HG03025 (cell line): ENCODE measurements around the gene HECW1.
"Not testable (repeated sequence)": the region's sequence is repeated elsewhere in the genome, so short reads cannot be mapped to it uniquely, and the experiment has no call there.

Source experiments
- ATAC-seq: cut with Tn5 transposase; IDR thresholded peaks from one replicate; pipeline ENCODE4 v1.9.1; 2021; ENCODE audit warnings: mild to moderate bottlenecking, moderate library complexity; ENCODE audit not compliant: unreplicated experiment, low FRiP score

HECW1 gene

GRCh38 chr7:43111630-43112458, 603 bp upstream of the HECW1 start:
- ATAC-seq = no peak

DNA sequence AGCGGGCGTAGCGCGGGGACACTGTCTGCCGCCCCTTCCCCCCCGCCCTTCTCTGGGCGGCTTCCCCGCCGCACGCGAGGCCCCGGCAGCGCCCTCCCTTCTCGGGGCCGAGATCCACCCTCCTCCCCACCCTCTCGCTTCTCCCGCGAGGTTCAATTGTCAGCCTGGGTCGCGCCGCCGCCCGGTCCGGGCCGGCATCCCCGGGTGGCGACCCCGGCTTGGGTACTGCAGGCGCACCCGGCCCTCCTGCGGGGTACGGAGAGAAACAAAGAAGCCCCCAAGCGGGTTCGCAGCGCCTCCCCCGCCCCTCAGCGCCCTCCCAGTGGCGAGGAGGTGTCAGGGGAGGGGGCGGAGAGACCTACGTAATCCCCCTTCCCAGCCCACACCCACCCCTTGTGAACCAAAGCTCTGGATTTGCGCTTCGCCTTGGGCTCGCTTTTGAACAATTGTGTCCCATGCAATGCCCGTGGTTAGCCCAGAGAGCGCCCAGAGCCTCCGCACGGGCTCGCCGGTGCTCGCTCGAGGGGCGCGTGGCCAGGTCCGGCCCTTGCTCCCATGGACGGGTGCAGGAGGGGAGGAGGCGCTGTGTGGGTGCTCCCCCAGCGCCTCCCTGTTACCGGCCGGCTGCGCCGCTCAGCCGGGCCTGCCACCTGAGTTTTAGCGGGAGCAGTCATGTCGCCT, 634 bp downstream of the HECW1 start:
- ATAC-seq = no peak

GRCh38 chr7:43113622-43114457, 1.4 kb downstream of the HECW1 start:
- ATAC-seq = no peak

GRCh38 chr7:43114458-43114780, 2.0 kb downstream of the HECW1 start:
- ATAC-seq = no peak

DNA sequence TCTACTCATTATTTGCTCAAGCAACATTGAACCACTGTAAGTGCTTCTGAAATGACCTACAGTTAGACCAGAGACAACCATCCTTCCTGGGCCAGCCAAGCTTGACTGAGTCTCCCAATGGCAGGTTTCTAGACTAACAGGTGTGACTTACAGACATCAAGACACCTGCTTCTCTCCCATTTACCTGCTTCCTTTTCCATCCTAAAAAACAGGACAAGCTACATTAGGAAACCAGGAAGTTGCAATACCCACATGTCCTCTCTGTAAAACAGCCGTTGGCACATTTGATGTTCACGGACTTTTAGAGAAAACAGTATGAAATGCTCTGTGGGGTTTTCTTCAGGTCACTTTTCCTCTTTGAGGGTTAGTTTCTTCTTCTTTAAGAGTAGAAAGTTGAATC, 4.0 kb downstream of the HECW1 start:
- no peak for ATAC-seq

GRCh38 chr7:43117095-43117494, 4.6 kb downstream of the HECW1 start:
- ATAC-seq = no peak

DNA sequence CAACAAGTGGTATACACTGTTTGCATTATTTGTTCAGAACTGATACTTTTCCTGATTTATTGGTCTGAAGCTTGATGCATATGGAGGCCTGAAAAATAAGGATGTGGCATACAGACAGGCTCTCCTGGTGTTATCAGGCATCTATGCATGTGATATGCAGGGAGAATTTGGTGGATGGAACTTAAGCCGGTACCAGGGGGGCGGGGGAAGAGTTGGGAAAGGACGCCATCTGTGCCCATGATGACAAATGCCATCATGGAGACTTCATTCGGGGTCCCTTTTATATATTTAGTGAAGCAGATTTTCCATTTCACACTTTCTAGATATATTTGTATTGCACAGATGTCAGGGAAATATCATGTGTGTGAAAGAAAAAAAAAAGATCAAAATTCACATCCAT, 5.4 kb downstream of the HECW1 start:
- no peak for ATAC-seq

DNA sequence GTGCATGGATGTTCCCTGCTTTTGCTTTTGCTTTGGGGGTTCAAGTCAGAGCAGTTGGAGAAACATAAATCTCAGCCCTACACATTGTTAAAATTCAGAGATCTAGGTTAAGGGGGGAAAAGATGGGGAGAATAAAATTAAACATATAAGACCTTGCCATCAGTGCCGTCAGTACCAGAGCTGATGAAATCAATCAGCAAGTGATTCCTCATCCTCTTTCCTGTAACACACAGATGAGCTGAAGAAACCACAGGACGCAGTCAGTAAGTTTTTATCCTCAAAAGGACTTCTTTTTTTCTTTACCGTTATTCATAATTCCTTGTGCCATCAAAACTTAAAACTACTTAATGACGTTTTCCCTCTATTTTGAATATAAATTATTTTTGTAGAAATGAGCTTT, 5.9 kb downstream of the HECW1 start:
- no peak for ATAC-seq

DNA sequence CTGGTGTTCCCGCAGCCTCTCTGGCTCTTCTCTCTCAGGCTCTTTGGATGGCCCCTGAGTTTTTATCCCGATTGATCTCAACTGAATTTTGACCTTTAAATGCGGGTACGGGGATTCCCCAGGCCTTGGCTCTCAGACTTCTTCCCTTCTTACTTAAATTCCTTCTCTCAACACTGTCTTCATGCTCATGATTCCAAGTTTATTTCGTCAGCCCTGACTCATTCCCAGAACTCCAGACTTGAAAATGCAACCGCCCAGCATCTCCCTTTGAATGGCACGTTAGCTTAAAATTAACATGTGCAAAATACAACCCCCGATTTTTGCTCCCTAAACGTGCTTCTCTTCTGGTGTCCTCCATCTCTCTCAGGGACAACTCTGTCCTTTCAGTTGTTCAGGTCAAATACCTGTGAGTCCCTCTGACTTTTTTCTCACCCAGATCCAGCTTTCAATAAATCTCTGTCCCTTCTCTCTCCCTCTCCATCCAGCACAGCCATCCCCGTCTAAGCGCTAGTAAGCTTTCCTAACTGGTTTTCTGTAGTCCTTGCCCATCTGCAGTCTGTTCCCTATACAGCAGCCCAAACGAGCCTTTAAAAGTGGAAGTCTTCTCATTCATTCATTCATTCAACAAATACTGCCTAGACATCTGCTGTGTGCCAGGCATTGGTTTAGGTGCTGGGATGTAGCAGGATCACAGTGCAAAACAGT, 7.1 kb downstream of the HECW1 start:
- no peak for ATAC-seq

GRCh38 chr7:43121973-43122372, 9.5 kb downstream of the HECW1 start:
- no peak for ATAC-seq

DNA sequence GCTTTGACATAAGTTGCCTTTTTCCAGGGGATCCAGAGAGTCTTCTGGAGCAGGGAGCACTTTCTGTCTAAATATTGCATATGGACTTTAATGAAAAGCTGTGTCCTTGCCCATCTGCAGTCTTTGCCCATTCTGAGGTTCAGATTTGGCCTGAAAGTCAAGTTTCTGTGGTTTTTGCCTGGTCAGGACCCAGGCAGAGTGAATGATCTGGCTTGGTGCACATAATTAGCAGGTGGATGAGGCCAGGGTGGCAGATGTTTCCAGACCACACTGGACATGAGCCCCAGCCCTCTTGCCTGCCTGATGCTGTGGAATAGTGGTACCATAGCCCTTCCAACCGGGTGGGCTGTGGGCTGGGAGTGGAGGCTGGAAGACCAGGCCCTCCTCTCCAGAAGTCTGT, 11.0 kb downstream of the HECW1 start:
- no peak for ATAC-seq

GRCh38 chr7:43124388-43124787, 11.9 kb downstream of the HECW1 start:
- ATAC-seq = no peak

GRCh38 chr7:43130347-43130746, 17.9 kb downstream of the HECW1 start:
- ATAC-seq = no peak

- ATAC-seq = no peak
Observed at GRCh38 chr7:43135129-43135528, 22.7 kb downstream of the HECW1 start.

DNA sequence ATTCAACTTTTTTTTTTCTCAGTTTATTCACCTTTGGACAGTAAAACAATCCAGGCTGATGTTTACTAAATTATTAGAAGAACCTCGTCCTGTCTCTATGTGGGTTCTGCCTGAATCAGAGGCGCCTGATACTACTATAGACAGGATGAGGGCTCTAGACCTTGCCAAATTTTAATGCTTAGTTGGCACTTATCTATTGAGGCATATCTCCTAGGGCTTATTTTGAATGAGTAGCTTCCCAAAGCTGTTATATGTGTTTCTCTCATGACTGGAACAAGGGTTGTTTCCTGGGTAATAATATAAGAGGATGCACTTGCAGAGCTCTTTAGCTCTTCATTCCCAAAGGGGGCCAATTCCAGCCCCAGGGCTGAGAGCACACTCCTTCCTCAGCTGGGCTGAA, 23.6 kb downstream of the HECW1 start:
- ATAC-seq = no peak

DNA sequence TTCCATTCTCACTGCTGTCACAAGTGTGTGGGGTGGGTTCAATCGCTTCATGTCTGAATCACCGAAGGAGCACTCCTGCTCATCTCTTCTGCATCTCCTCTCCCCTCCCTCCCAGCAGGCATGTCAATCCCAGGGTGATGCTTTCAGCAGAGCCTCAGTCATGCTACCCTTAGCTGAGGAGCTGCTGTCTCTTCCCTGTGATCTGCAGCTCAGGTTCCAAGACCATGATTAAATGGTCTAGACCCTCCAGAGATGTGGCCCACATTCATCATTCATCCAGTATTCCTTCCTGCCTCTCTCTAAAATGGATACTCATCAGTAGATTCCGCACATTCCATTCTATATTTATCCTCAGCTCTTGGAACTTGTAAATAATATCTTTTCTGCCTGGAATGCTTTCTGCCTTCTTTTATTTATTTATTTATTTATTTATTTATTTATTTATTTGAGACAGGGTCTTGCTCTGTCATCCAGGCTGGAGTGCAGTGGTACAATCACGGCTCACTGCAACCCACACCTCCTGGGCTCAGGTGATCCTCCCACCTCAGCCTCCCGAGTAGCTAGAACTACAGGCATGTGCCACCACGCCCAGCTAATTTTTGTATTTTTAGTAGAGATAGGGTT, 24.8 kb downstream of the HECW1 start:
- not testable (repeated sequence) for ATAC-seq

GRCh38 chr7:43137811-43138210, 25.4 kb downstream of the HECW1 start:
- no peak for ATAC-seq

DNA sequence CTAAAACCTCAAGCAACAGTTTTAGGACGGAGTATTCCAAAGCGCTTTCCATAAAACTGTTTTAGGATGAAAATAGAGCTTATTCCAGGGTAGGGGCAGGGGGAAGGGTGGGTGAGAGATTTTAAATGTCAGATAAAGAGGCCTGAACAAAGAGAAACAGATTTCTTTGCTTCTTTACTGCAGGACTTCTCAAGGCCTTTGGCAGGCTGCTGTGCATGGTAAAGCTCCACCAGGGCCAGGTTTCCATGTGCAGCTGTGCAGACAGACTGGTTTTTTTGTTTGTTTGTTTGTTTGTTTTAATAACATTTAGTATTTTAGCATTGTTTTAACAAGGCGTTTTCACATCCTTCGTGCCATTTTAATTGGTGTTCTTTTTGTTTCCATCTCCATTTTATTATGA, 26.3 kb downstream of the HECW1 start:
- no peak for ATAC-seq

- ATAC-seq = no peak
Observed at GRCh38 chr7:43139137-43139536, 26.7 kb downstream of the HECW1 start.

DNA sequence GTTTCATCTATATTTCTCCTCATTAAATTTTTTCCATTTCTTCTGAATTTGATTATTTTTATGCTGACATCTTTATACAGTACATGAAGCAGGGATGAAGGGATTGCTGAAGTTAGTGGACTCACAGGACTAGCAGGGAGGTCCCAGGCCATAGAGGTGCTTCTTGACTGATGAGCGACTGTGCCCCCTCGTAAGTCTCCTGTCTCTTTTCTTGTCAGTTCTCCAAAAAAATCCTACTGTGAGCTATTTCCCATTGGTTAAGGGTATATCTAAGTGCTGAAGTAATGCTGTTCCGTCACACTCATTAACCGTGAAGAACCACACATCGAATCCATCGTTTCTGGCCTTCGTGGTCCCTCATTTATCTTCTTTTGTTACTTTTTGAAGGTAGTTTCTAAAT, 27.7 kb downstream of the HECW1 start:
- no peak for ATAC-seq
